Memory B cell (primary cell): ENCODE measurements around the gene GRN.
"Not testable (repeated sequence)": the region's sequence is repeated elsewhere in the genome, so short reads cannot be mapped to it uniquely, and the experiment has no call there.

ENCODE experiments used
- ATAC-seq: fragments of 150-1000 bp; cut with Tn5 transposase; 2 replicates; pipeline ENCODE4 v1.10.0; 2021; ENCODE audit warnings: low read depth, mild to moderate bottlenecking, moderate library complexity
- DNase-seq, 2 donors: peaks; one replicate each; pipeline ENCODE4 v3.0.0; 2022; ENCODE audit warnings: low spot score in 2 of 2
- H3K27ac Mint-ChIP-seq: one replicate; pipeline ENCODE4 v1.8.0; 2022; ENCODE audit warnings: mild to moderate bottlenecking, moderate library complexity, mixed read lengths
- H3K27me3 Mint-ChIP-seq: one replicate; pipeline ENCODE4 v1.8.0; 2022; ENCODE audit warnings: mixed read lengths
- H3K36me3 Mint-ChIP-seq: one replicate; pipeline ENCODE4 v1.8.0; 2022; ENCODE audit warnings: mild to moderate bottlenecking, mixed read lengths
- H3K4me1 Mint-ChIP-seq: one replicate; pipeline ENCODE4 v1.8.0; 2022; ENCODE audit warnings: mixed read lengths
- H3K4me3 Mint-ChIP-seq: one replicate; pipeline ENCODE4 v1.8.0; 2022; ENCODE audit warnings: mild to moderate bottlenecking, moderate library complexity, mixed read lengths
- H3K9me3 Mint-ChIP-seq: one replicate; pipeline ENCODE4 v1.8.0; 2022; ENCODE audit warnings: mixed read lengths

GRN gene

GRCh38 chr17:44383861-44384260 lies 38.8 kb downstream of the GRN start:
- Mint-ChIP-seq H3K4me1 (peaks cover 5% of the 10 kb centered on the region), H3K4me3 (no peak overlapping the region)

GRCh38 chr17:44384281-44384822 lies 39.2 kb downstream of the GRN start:
- Mint-ChIP-seq H3K27me3 (peaks cover 19% of the 10 kb centered on the region), H3K4me3 (peak overlapping the region; percentile 51), H3K36me3 (no peaks in the 10 kb centered on the region), H3K27ac (no peak overlapping the region), H3K9me3 (no peaks in the 10 kb centered on the region), H3K4me1 (peaks cover 5% of the 10 kb centered on the region)
- DNase-seq (no peak), ATAC-seq (no peak)

More at GRCh38 chr17:44383861-44384260, 38.8 kb downstream of the GRN start:
- DNase-seq (no peak), ATAC-seq (no peak)
- no peaks in the 10 kb centered on the region for H3K9me3 Mint-ChIP-seq
- peaks cover 18% of the 10 kb centered on the region for H3K27me3 Mint-ChIP-seq
- no peaks in the 10 kb centered on the region for H3K36me3 Mint-ChIP-seq
- H3K27ac Mint-ChIP-seq: no peak overlapping the region

GRCh38 chr17:44384823-44385286 lies 39.8 kb downstream of the GRN start:
- Mint-ChIP-seq H3K4me3 (peak overlapping the region; percentile 76), H3K4me1 (peaks cover 10% of the 10 kb centered on the region), H3K27me3 (peaks cover 22% of the 10 kb centered on the region), H3K27ac (no peak overlapping the region), H3K36me3 (no peaks in the 10 kb centered on the region), H3K9me3 (no peaks in the 10 kb centered on the region)
- DNase-seq: no peak
- peak; percentile 28 for ATAC-seq

GRCh38 chr17:44385287-44386181 lies 40.4 kb downstream of the GRN start:
- Mint-ChIP-seq H3K36me3 (no peaks in the 10 kb centered on the region), H3K4me1 (peaks cover 15% of the 10 kb centered on the region), H3K27me3 (peaks cover 25% of the 10 kb centered on the region), H3K4me3 (peak overlapping the region; percentile 76), H3K27ac (no peak overlapping the region), H3K9me3 (no peaks in the 10 kb centered on the region)
- DNase-seq: peak; percentile 56 to 72
- peak; percentile 85 for ATAC-seq

- H3K36me3 Mint-ChIP-seq: no peaks in the 10 kb centered on the region
- no peaks in the 10 kb centered on the region for H3K9me3 Mint-ChIP-seq
- H3K27me3 Mint-ChIP-seq: peaks cover 25% of the 10 kb centered on the region
- H3K4me1 Mint-ChIP-seq: peaks cover 15% of the 10 kb centered on the region
- H3K27ac Mint-ChIP-seq: no peak overlapping the region
- peak overlapping the region; percentile 76 for H3K4me3 Mint-ChIP-seq
- ATAC-seq (no peak), DNase-seq (no peak)
These were observed 41.1 kb downstream of the GRN start for GRCh38 chr17:44386182-44386525.

GRCh38 chr17:44387804-44388203 lies 42.7 kb downstream of the GRN start:
- H3K4me3 Mint-ChIP-seq: no peak overlapping the region

GRCh38 chr17:44389281-44389680 lies 44.2 kb downstream of the GRN start, which contains the start of gene ITGA2B:
Gene ITGA2B, minus strand, starts transcription at chr17:44389649. Its CDS starts 176 bp downstream, at chr17:44389473.
- H3K27ac Mint-ChIP-seq: no peak within 1 kb of the TSS
- no peak for ATAC-seq
- H3K27me3 Mint-ChIP-seq: peaks cover 12% of the 10 kb centered on the region

More at GRCh38 chr17:44387804-44388203, 42.7 kb downstream of the GRN start:
- no peaks in the 10 kb centered on the region for H3K36me3 Mint-ChIP-seq
- peaks cover 15% of the 10 kb centered on the region for H3K4me1 Mint-ChIP-seq
- no peak for ATAC-seq
- H3K9me3 Mint-ChIP-seq: no peaks in the 10 kb centered on the region
- no peak overlapping the region for H3K27ac Mint-ChIP-seq
- peaks cover 20% of the 10 kb centered on the region for H3K27me3 Mint-ChIP-seq
- no peak for DNase-seq

GRCh38 chr17:44389723-44390202 lies 44.7 kb downstream of the GRN start:
- Mint-ChIP-seq H3K4me1 (peaks cover 17% of the 10 kb centered on the region), H3K4me3 (no peak overlapping the region), H3K36me3 (no peaks in the 10 kb centered on the region), H3K27ac (no peak overlapping the region), H3K9me3 (no peaks in the 10 kb centered on the region), H3K27me3 (peaks cover 9% of the 10 kb centered on the region)
- ATAC-seq: peak; percentile 28
- DNase-seq: no peak

More at GRCh38 chr17:44389281-44389680, 44.2 kb downstream of the GRN start, which contains the start of gene ITGA2B:
- DNase-seq: no peak
- Mint-ChIP-seq H3K9me3 (no peaks in the 10 kb centered on the region), H3K4me3 (no peak within 1 kb of the TSS), H3K36me3 (no peaks in the 10 kb centered on the region), H3K4me1 (peaks cover 17% of the 10 kb centered on the region)

- no peak overlapping the region for H3K4me3 Mint-ChIP-seq
These were observed 45.3 kb downstream of the GRN start for GRCh38 chr17:44390250-44390870.

GRCh38 chr17:44394112-44394511 lies 49.0 kb downstream of the GRN start:
- not testable (repeated sequence) for H3K4me3 Mint-ChIP-seq, ATAC-seq, H3K27ac Mint-ChIP-seq, H3K9me3 Mint-ChIP-seq, DNase-seq, H3K27me3 Mint-ChIP-seq
- Mint-ChIP-seq H3K36me3 (peaks cover 15% of the 10 kb centered on the region), H3K4me1 (peaks cover 13% of the 10 kb centered on the region)

More at GRCh38 chr17:44390250-44390870, 45.3 kb downstream of the GRN start:
- DNase-seq (no peak), ATAC-seq (no peak)
- H3K27ac Mint-ChIP-seq: no peak overlapping the region
- no peaks in the 10 kb centered on the region for H3K36me3 Mint-ChIP-seq
- peaks cover 13% of the 10 kb centered on the region for H3K4me1 Mint-ChIP-seq
- H3K27me3 Mint-ChIP-seq: peaks cover 9% of the 10 kb centered on the region
- H3K9me3 Mint-ChIP-seq: no peaks in the 10 kb centered on the region

- no peak for DNase-seq
- peaks cover 3% of the 10 kb centered on the region for H3K27me3 Mint-ChIP-seq
- no peak overlapping the region for H3K4me3 Mint-ChIP-seq
- H3K27ac Mint-ChIP-seq: no peak overlapping the region
- H3K9me3 Mint-ChIP-seq: no peaks in the 10 kb centered on the region
- ATAC-seq: no peak
- peaks cover 21% of the 10 kb centered on the region for H3K36me3 Mint-ChIP-seq
- peaks cover 7% of the 10 kb centered on the region for H3K4me1 Mint-ChIP-seq
These were observed 49.7 kb downstream of the GRN start for GRCh38 chr17:44394833-44395232.

GRCh38 chr17:44396946-44397345 lies 51.8 kb downstream of the GRN start:
- H3K4me3 Mint-ChIP-seq: no peak overlapping the region
- DNase-seq (no peak), ATAC-seq (no peak)
- no peaks in the 10 kb centered on the region for H3K27me3 Mint-ChIP-seq
- no peaks in the 10 kb centered on the region for H3K9me3 Mint-ChIP-seq
- peaks cover 32% of the 10 kb centered on the region for H3K36me3 Mint-ChIP-seq
- H3K4me1 Mint-ChIP-seq: peaks cover 2% of the 10 kb centered on the region
- H3K27ac Mint-ChIP-seq: peak overlapping the region; percentile 28

- Mint-ChIP-seq H3K4me3 (no peak overlapping the region), H3K9me3 (no peaks in the 10 kb centered on the region), H3K27me3 (no peaks in the 10 kb centered on the region), H3K4me1 (peaks cover 4% of the 10 kb centered on the region), H3K27ac (peak overlapping the region; percentile 40), H3K36me3 (peaks cover 35% of the 10 kb centered on the region)
- DNase-seq (no peak), ATAC-seq (no peak)
These were observed 52.7 kb downstream of the GRN start for GRCh38 chr17:44397479-44398440.
